ENCODE data around the gene TXNRD3.
"Not testable (repeated sequence)": the region's sequence is repeated elsewhere in the genome, so short reads cannot be mapped to it uniquely, and the experiment has no call there.

Gene TXNRD3

GRCh38 chr3:126606001-126606400 is 48.9 kb downstream of the TXNRD3 start:
- H3K27me3 ChIP-seq (ENCODE audit: control insufficient read depth in 2 of 2, insufficient read depth in 2 of 2, low read length in 2 of 2): no peaks in the 10 kb centered on the region
- H3K9me3 ChIP-seq (ENCODE audit: control insufficient read depth in 2 of 2, low read length in 2 of 2): no peaks in the 10 kb centered on the region
- H3K4me3 ChIP-seq (ENCODE audit: low read length in 2 of 2): no peak overlapping the region
- no peaks in the 10 kb centered on the region for H3K4me1 ChIP-seq (ENCODE audit: control insufficient read depth in 2 of 2, insufficient read depth in 2 of 2, low read length in 2 of 2)
- no peak overlapping the region for H3K27ac ChIP-seq (ENCODE audit: low read depth in 2 of 2, low read length in 2 of 2)
- peaks cover 0 to 13% of the 10 kb centered on the region in 2 donors for H3K36me3 ChIP-seq (ENCODE audit: control insufficient read depth in 2 of 2, insufficient read depth in 2 of 2, low read length in 2 of 2)
- no peak overlapping the region for H3K9ac ChIP-seq (ENCODE audit: low read depth in 1 of 2, low read length in 2 of 2)

DNA sequence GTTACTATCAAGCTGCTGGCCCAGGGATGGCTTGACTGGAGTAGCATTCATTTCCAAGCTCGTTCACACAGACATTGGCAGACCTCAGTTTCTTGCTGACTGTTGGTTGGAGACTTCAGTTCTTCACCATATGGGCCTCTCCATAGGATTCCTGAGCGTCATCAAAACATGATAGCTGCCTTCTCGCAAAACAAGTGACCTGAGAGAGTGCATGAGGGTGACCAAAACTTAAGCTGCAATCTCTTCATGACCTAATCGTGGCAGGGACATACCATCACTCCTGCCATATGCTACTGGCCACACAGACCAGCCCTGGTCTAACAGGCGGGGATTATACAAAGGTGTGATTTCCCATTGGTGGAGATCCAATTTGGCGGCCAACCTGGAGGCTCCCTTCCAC is 50.2 kb downstream of the TXNRD3 start:
- Histone ChIP-seq H3K4me1 (ENCODE audit: control insufficient read depth in 2 of 2, insufficient read depth in 2 of 2, low read length in 2 of 2) (no peaks in the 10 kb centered on the region), H3K36me3 (ENCODE audit: control insufficient read depth in 2 of 2, insufficient read depth in 2 of 2, low read length in 2 of 2) (peaks cover 0 to 9% of the 10 kb centered on the region in 2 donors), H3K9ac (ENCODE audit: low read depth in 1 of 2, low read length in 2 of 2) (no peak overlapping the region), H3K27me3 (ENCODE audit: control insufficient read depth in 2 of 2, insufficient read depth in 2 of 2, low read length in 2 of 2) (no peaks in the 10 kb centered on the region), H3K9me3 (ENCODE audit: control insufficient read depth in 2 of 2, low read length in 2 of 2) (no peaks in the 10 kb centered on the region), H3K27ac (ENCODE audit: low read depth in 2 of 2, low read length in 2 of 2) (no peak overlapping the region), H3K4me3 (ENCODE audit: low read length in 2 of 2) (no peak overlapping the region)

DNA sequence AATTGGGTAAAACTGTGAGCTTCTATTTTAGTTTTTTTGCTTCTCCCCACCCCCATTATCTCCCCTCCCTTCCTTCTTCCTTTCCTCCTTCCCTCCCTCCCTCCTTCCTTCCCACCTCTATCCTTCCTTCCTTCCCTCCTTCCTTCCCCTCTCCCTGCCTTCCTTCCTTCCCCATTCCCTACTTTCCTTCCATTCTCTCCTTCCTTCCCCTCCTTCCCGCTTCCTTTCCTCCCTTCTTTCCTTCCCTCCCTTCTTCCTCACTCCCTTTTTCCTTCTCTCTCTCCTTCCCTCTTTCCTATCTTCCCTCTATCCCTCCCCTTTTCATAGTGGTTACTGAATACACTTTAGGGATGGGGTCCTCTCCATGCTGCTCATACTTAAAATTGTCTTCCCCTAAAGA is 55.8 kb downstream of the TXNRD3 start:
- Histone ChIP-seq H3K9me3 (ENCODE audit: control insufficient read depth in 2 of 2, low read length in 2 of 2) (no peaks in the 10 kb centered on the region), H3K4me1 (ENCODE audit: control insufficient read depth in 2 of 2, insufficient read depth in 2 of 2, low read length in 2 of 2) (no peaks in the 10 kb centered on the region), H3K4me3 (ENCODE audit: low read length in 2 of 2) (no peak overlapping the region), H3K36me3 (ENCODE audit: control insufficient read depth in 2 of 2, insufficient read depth in 2 of 2, low read length in 2 of 2) (no peaks in the 10 kb centered on the region), H3K27me3 (ENCODE audit: control insufficient read depth in 2 of 2, insufficient read depth in 2 of 2, low read length in 2 of 2) (no peaks in the 10 kb centered on the region), H3K9ac (ENCODE audit: low read depth in 1 of 2, low read length in 2 of 2) (no peak overlapping the region), H3K27ac (ENCODE audit: low read depth in 2 of 2, low read length in 2 of 2) (no peak overlapping the region)

GRCh38 chr3:126595479-126595878 is 59.4 kb downstream of the TXNRD3 start:
- H3K36me3 ChIP-seq (ENCODE audit: control insufficient read depth in 2 of 2, insufficient read depth in 2 of 2, low read length in 2 of 2); H3K9me3 ChIP-seq (ENCODE audit: control insufficient read depth in 2 of 2, low read length in 2 of 2); H3K4me3 ChIP-seq (ENCODE audit: low read length in 2 of 2); H3K27me3 ChIP-seq (ENCODE audit: control insufficient read depth in 2 of 2, insufficient read depth in 2 of 2, low read length in 2 of 2); H3K9ac ChIP-seq (ENCODE audit: low read depth in 1 of 2, low read length in 2 of 2); H3K27ac ChIP-seq (ENCODE audit: low read depth in 2 of 2, low read length in 2 of 2); H3K4me1 ChIP-seq (ENCODE audit: control insufficient read depth in 2 of 2, insufficient read depth in 2 of 2, low read length in 2 of 2): not testable (repeated sequence)

GRCh38 chr3:126591515-126591914 is 63.4 kb downstream of the TXNRD3 start:
- not testable (repeated sequence) for H3K27me3 ChIP-seq (ENCODE audit: control insufficient read depth in 2 of 2, insufficient read depth in 2 of 2, low read length in 2 of 2); H3K9ac ChIP-seq (ENCODE audit: low read depth in 1 of 2, low read length in 2 of 2); H3K4me3 ChIP-seq (ENCODE audit: low read length in 2 of 2); H3K9me3 ChIP-seq (ENCODE audit: control insufficient read depth in 2 of 2, low read length in 2 of 2); H3K36me3 ChIP-seq (ENCODE audit: control insufficient read depth in 2 of 2, insufficient read depth in 2 of 2, low read length in 2 of 2); H3K4me1 ChIP-seq (ENCODE audit: control insufficient read depth in 2 of 2, insufficient read depth in 2 of 2, low read length in 2 of 2); H3K27ac ChIP-seq (ENCODE audit: low read depth in 2 of 2, low read length in 2 of 2)

DNA sequence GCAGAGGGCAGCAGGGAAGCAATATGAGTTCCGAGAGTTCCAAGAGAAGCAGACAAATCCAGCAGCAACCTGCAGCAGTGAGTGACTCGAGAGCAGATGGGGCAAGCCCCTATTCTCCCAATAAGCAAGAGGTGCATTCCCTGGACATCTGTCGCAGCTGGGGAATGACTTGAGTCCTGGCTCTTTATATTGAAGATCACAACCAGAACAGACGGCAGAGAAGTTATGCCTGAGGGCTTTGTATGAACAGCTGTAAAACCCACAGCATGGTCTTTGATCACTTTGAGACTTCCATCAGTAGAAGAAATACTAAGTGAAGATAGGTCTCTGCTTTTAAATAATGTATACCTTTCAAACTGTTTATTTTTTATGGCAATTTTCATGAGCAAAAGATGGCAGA is 72.6 kb downstream of the TXNRD3 start:
- H3K27me3 ChIP-seq (ENCODE audit: control insufficient read depth in 2 of 2, insufficient read depth in 2 of 2, low read length in 2 of 2): no peaks in the 10 kb centered on the region
- no peaks in the 10 kb centered on the region for H3K9me3 ChIP-seq (ENCODE audit: control insufficient read depth in 2 of 2, low read length in 2 of 2)

GRCh38 chr3:126581569-126581968 is 73.4 kb downstream of the TXNRD3 start:
- no peaks in the 10 kb centered on the region for H3K36me3 ChIP-seq (ENCODE audit: control insufficient read depth in 2 of 2, insufficient read depth in 2 of 2, low read length in 2 of 2)
- no peaks in the 10 kb centered on the region for H3K4me1 ChIP-seq (ENCODE audit: control insufficient read depth in 2 of 2, insufficient read depth in 2 of 2, low read length in 2 of 2)
- no peak overlapping the region for H3K27ac ChIP-seq (ENCODE audit: low read depth in 2 of 2, low read length in 2 of 2)
- no peak overlapping the region for H3K9ac ChIP-seq (ENCODE audit: low read depth in 1 of 2, low read length in 2 of 2)
- H3K9me3 ChIP-seq (ENCODE audit: control insufficient read depth in 2 of 2, low read length in 2 of 2): no peaks in the 10 kb centered on the region
- H3K27me3 ChIP-seq (ENCODE audit: control insufficient read depth in 2 of 2, insufficient read depth in 2 of 2, low read length in 2 of 2): no peaks in the 10 kb centered on the region
- no peak overlapping the region for H3K4me3 ChIP-seq (ENCODE audit: low read length in 2 of 2)

More for the DNA sequence above, 72.6 kb downstream of the TXNRD3 start:
- H3K4me1 ChIP-seq (ENCODE audit: control insufficient read depth in 2 of 2, insufficient read depth in 2 of 2, low read length in 2 of 2): no peaks in the 10 kb centered on the region
- H3K9ac ChIP-seq (ENCODE audit: low read depth in 1 of 2, low read length in 2 of 2): no peak overlapping the region
- no peaks in the 10 kb centered on the region for H3K36me3 ChIP-seq (ENCODE audit: control insufficient read depth in 2 of 2, insufficient read depth in 2 of 2, low read length in 2 of 2)
- no peak overlapping the region for H3K27ac ChIP-seq (ENCODE audit: low read depth in 2 of 2, low read length in 2 of 2)
- H3K4me3 ChIP-seq (ENCODE audit: low read length in 2 of 2): no peak overlapping the region

GRCh38 chr3:126580746-126581145 is 74.2 kb downstream of the TXNRD3 start:
- H3K4me1 ChIP-seq (ENCODE audit: control insufficient read depth in 2 of 2, insufficient read depth in 2 of 2, low read length in 2 of 2): no peaks in the 10 kb centered on the region
- no peak overlapping the region for H3K27ac ChIP-seq (ENCODE audit: low read depth in 2 of 2, low read length in 2 of 2)

DNA sequence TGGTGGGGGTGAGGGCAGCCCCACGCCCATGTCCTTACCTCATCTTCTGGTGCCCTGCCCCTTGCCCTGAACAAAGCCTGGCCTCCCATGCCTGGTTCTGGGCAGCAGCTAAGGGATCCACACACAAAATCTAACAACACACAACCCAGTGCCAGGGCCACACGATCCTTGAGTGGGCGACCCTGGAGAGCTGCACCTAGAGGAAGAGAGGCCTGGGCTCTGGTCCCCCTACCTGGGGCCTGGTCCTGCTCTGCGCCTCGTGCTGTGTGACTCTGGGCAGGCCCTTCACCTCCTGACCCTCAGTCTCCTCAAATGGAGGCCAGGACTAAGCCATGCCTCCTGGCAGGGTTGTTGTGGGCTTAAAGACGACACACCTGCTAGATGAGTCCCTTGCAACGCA is 76.2 kb downstream of the TXNRD3 start:
- Histone ChIP-seq H3K27ac (ENCODE audit: low read depth in 2 of 2, low read length in 2 of 2) (no peak overlapping the region), H3K36me3 (ENCODE audit: control insufficient read depth in 2 of 2, insufficient read depth in 2 of 2, low read length in 2 of 2) (no peaks in the 10 kb centered on the region), H3K27me3 (ENCODE audit: control insufficient read depth in 2 of 2, insufficient read depth in 2 of 2, low read length in 2 of 2) (no peaks in the 10 kb centered on the region), H3K4me1 (ENCODE audit: control insufficient read depth in 2 of 2, insufficient read depth in 2 of 2, low read length in 2 of 2) (no peaks in the 10 kb centered on the region), H3K9me3 (ENCODE audit: control insufficient read depth in 2 of 2, low read length in 2 of 2) (no peaks in the 10 kb centered on the region), H3K4me3 (ENCODE audit: low read length in 2 of 2) (no peak overlapping the region), H3K9ac (ENCODE audit: low read depth in 1 of 2, low read length in 2 of 2) (no peak overlapping the region)

More at GRCh38 chr3:126580746-126581145, 74.2 kb downstream of the TXNRD3 start:
- no peak overlapping the region for H3K9ac ChIP-seq (ENCODE audit: low read depth in 1 of 2, low read length in 2 of 2)
- no peaks in the 10 kb centered on the region for H3K36me3 ChIP-seq (ENCODE audit: control insufficient read depth in 2 of 2, insufficient read depth in 2 of 2, low read length in 2 of 2)
- H3K4me3 ChIP-seq (ENCODE audit: low read length in 2 of 2): no peak overlapping the region
- no peaks in the 10 kb centered on the region for H3K9me3 ChIP-seq (ENCODE audit: control insufficient read depth in 2 of 2, low read length in 2 of 2)
- H3K27me3 ChIP-seq (ENCODE audit: control insufficient read depth in 2 of 2, insufficient read depth in 2 of 2, low read length in 2 of 2): no peaks in the 10 kb centered on the region

- H3K4me3 ChIP-seq (ENCODE audit: low read length in 2 of 2): no peak overlapping the region
- H3K27me3 ChIP-seq (ENCODE audit: control insufficient read depth in 2 of 2, insufficient read depth in 2 of 2, low read length in 2 of 2): no peaks in the 10 kb centered on the region
- no peaks in the 10 kb centered on the region for H3K4me1 ChIP-seq (ENCODE audit: control insufficient read depth in 2 of 2, insufficient read depth in 2 of 2, low read length in 2 of 2)
- no peaks in the 10 kb centered on the region for H3K9me3 ChIP-seq (ENCODE audit: control insufficient read depth in 2 of 2, low read length in 2 of 2)
- H3K36me3 ChIP-seq (ENCODE audit: control insufficient read depth in 2 of 2, insufficient read depth in 2 of 2, low read length in 2 of 2): no peaks in the 10 kb centered on the region
- no peak overlapping the region for H3K27ac ChIP-seq (ENCODE audit: low read depth in 2 of 2, low read length in 2 of 2)
- no peak overlapping the region for H3K9ac ChIP-seq (ENCODE audit: low read depth in 1 of 2, low read length in 2 of 2)
These were observed 77.7 kb downstream of the TXNRD3 start for GRCh38 chr3:126577261-126577660.

DNA sequence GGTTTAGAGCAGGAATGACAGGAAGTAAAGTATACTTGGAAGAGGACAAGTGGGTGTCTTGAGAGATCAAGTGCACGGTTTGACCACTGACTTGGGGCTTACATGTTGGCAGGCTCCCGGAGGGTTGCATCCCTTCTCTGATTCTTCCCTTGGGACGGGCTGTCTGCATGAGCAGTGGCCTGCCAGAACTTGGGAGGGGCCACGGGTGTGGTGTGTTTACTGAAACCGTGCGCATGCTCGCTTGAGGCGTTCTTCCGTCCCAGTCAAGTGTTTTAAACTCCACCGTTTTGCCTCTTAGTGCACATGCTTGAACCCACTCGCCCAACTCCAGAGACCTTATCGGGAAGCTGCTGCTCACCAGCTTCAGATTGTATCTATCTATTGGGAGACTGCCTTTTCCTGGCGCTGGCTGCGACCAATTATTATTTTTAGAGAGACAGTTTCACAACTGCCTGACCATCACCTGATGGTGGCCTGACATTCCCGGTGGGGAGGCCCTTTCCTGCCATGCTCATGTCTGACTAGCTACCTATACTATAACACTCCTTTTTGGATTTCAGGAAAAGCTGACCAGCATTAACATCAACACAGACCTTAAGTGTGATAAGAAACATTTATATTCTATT is 81.3 kb downstream of the TXNRD3 start:
- H3K27ac ChIP-seq (ENCODE audit: low read depth in 2 of 2, low read length in 2 of 2): no peak overlapping the region
- no peaks in the 10 kb centered on the region for H3K4me1 ChIP-seq (ENCODE audit: control insufficient read depth in 2 of 2, insufficient read depth in 2 of 2, low read length in 2 of 2)
- no peaks in the 10 kb centered on the region for H3K36me3 ChIP-seq (ENCODE audit: control insufficient read depth in 2 of 2, insufficient read depth in 2 of 2, low read length in 2 of 2)
- H3K9ac ChIP-seq (ENCODE audit: low read depth in 1 of 2, low read length in 2 of 2): no peak overlapping the region
- no peaks in the 10 kb centered on the region for H3K27me3 ChIP-seq (ENCODE audit: control insufficient read depth in 2 of 2, insufficient read depth in 2 of 2, low read length in 2 of 2)
- no peak overlapping the region for H3K4me3 ChIP-seq (ENCODE audit: low read length in 2 of 2)
- no peaks in the 10 kb centered on the region for H3K9me3 ChIP-seq (ENCODE audit: control insufficient read depth in 2 of 2, low read length in 2 of 2)

All from mucosa of rectum (tissue), 2 donors.